ENCODE measurements around the gene FBXO9. TPM values are rescaled to one million over a fixed set of nuclear protein-coding genes. Genes with fewer than 3 reads are reported as not detected.

FBXO9 gene
- total RNA-seq, 1 experiment from 2014 or later, result 68.4 TPM

DNA sequence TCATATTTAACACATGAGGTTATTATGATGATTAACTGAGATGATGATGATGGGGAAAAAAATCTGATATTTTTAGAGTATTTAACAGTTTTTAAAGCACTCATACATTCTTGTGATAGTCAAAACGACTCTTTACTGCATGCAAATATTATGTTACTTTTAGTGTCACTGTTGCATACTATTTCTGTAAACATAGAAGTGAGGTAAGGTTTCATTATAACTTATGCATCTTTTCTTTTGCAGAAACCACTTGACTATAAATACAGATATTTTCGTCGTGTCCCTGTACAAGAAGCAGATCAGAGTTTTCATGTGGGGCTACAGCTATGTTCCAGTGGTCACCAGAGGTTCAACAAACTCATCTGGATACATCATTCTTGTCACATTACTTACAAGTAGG is 30.1 kb downstream of the FBXO9 start:
- H2BK5ac ChIP-seq (ENCODE audit: insufficient read length, low read length), result no peak overlapping the region
- H4K20me1 ChIP-seq (ENCODE audit: control insufficient read depth, insufficient read depth, insufficient read length), result no peaks in the 10 kb centered on the region
- H2AK5ac ChIP-seq (ENCODE audit: insufficient read length, low read length), result no peak overlapping the region
- H4K8ac ChIP-seq (replicated peaks; ENCODE audit: insufficient read length, low read depth, low read length), result no peak overlapping the region
- H3K9me3 Mint-ChIP-seq, result no peaks in the 10 kb centered on the region
- no peak overlapping the region for H2BK20ac ChIP-seq (ENCODE audit: low read depth, low read length, poor library complexity, severe bottlenecking)
- H3K4ac ChIP-seq (ENCODE audit: low read depth, low read length), result no peak overlapping the region
- no peak overlapping the region for H3T11ph ChIP-seq (ENCODE audit: low read length)
- no peaks in the 10 kb centered on the region for H3K4me1 Mint-ChIP-seq
- H3K27ac ChIP-seq (ENCODE audit: insufficient read length, low read depth, low read length), result no peak overlapping the region
- H3K23me2 ChIP-seq (ENCODE audit: insufficient read length, low read depth, low read length, poor library complexity, severe bottlenecking), result no peaks in the 10 kb centered on the region
- no peak overlapping the region for H3K14ac ChIP-seq (ENCODE audit: insufficient read depth, low read length)
- no peak overlapping the region for H2AFZ ChIP-seq (ENCODE audit: low read length)
- H3K23ac ChIP-seq (ENCODE audit: insufficient read length, low read depth, low read length), result no peak overlapping the region
- no peak overlapping the region for H2BK120ac ChIP-seq (ENCODE audit: low read depth, low read length, poor library complexity, severe bottlenecking)
- no peak overlapping the region for H4K91ac ChIP-seq (ENCODE audit: insufficient read length, low read depth, low read length)
- H3K79me1 ChIP-seq (ENCODE audit: insufficient read depth, low read depth, low read length, poor library complexity, severe bottlenecking), result no peaks in the 10 kb centered on the region
- H4K5ac ChIP-seq (ENCODE audit: insufficient read length, low read depth, low read length), result no peak overlapping the region
- no peaks in the 10 kb centered on the region for H3K27me3 ChIP-seq (ENCODE audit: insufficient read depth, low read length)
- no peaks in the 10 kb centered on the region for H3K79me2 ChIP-seq (ENCODE audit: insufficient read depth, low read length)
- H3K27me3 Mint-ChIP-seq (ENCODE audit: low read depth), result no peaks in the 10 kb centered on the region
- WGBS (ENCODE audit: extremely low coverage, insufficient read length, low lambda C conversion rate), result no CpG with 5 or more reads among the region's 3 CpGs
- no peak overlapping the region for H3K4me2 ChIP-seq (ENCODE audit: insufficient read depth, insufficient read length, low read length)
- H3K4me3 Mint-ChIP-seq, result no peak overlapping the region
- H3K27ac Mint-ChIP-seq, result no peak overlapping the region
- H3K9me3 ChIP-seq (ENCODE audit: control insufficient read depth, low read depth, low read length), result no peaks in the 10 kb centered on the region
- TF ChIP-seq, protein P1, sequence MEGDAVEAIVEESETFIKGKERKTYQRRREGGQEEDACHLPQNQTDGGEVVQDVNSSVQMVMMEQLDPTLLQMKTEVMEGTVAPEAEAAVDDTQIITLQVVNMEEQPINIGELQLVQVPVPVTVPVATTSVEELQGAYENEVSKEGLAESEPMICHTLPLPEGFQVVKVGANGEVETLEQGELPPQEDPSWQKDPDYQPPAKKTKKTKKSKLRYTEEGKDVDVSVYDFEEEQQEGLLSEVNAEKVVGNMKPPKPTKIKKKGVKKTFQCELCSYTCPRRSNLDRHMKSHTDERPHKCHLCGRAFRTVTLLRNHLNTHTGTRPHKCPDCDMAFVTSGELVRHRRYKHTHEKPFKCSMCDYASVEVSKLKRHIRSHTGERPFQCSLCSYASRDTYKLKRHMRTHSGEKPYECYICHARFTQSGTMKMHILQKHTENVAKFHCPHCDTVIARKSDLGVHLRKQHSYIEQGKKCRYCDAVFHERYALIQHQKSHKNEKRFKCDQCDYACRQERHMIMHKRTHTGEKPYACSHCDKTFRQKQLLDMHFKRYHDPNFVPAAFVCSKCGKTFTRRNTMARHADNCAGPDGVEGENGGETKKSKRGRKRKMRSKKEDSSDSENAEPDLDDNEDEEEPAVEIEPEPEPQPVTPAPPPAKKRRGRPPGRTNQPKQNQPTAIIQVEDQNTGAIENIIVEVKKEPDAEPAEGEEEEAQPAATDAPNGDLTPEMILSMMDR (conservative IDR thresholded peaks at IDR 0.05), result no peak
- no peak for DNase-seq
- H3K36me3 Mint-ChIP-seq (ENCODE audit: insufficient read depth in 1 of 3, low read depth in 3 of 3), result peaks cover 15 to 76% (median 60%) of the 10 kb centered on the region in 3 experiments; a peak in 6 of 7 replicates
- no peak overlapping the region for H3K9ac ChIP-seq (ENCODE audit: extremely low read depth, insufficient read length, low read length)
- no peak overlapping the region for H3K56ac ChIP-seq (ENCODE audit: insufficient read length, low read depth, low read length)
- H2BK15ac ChIP-seq (ENCODE audit: low read depth, low read length), result no peak overlapping the region
- no peak overlapping the region for H3K18ac ChIP-seq (ENCODE audit: insufficient read length, low read depth, low read length)
- no peak overlapping the region for H2BK12ac ChIP-seq (ENCODE audit: insufficient read length, low read depth, low read length)
- H3K4me1 ChIP-seq (ENCODE audit: insufficient read depth, low read length), result no peaks in the 10 kb centered on the region
